ENCODE data around the gene HINT1. TPM values are rescaled to one million over a fixed set of nuclear protein-coding genes. Genes with fewer than 3 reads are reported as not detected.

The HINT1 gene
- total and polyA plus RNA-seq, 9 of the 15 experiments (the other 6 are each of a cell fraction or from before 2014, with no cell fraction given): 296 to 1,027 (median 500) TPM

- intact Hi-C loops (cut with micrococcal nuclease): no loop called here
- no peak for FAIRE-seq
These were observed 41.0 kb upstream of the HINT1 start for GRCh38 chr5:131206061-131206460.

More at GRCh38 chr5:131206061-131206460, 41.0 kb upstream of the HINT1 start:
- no peaks in the 10 kb centered on the region for H3K27me3 ChIP-seq (ENCODE audit: control insufficient read depth in 2 of 2, insufficient read depth in 2 of 2, low read length in 2 of 2)
- no peaks in the 10 kb centered on the region for H4K20me1 ChIP-seq (replicated peaks; ENCODE audit: control insufficient read depth, insufficient read depth, low read length)
- in situ Hi-C loops (cut with MboI): no loop called here
- H3K9me1 ChIP-seq (ENCODE audit: control insufficient read depth, insufficient read depth, low read length): no peaks in the 10 kb centered on the region
- WGBS (ENCODE audit: insufficient coverage, low coverage, missing lambda C conversion rate): 86% methylated on average over 2 of the region's 2 CpGs
- H3K79me2 ChIP-seq (ENCODE audit: control insufficient read depth, insufficient read depth, low read length): no peaks in the 10 kb centered on the region
- CTCF ChIA-PET (ENCODE audit: low intra/inter-chr PET ratio): no interaction called here
- no peaks in the 10 kb centered on the region for H3K4me1 ChIP-seq (replicated peaks in 1 of 2; ENCODE audit: control insufficient read depth in 2 of 2, insufficient read depth in 2 of 2, low read length in 2 of 2)
- no peak overlapping the region for H2AFZ ChIP-seq (ENCODE audit: low read depth, low read length)
- H3K4me3 ChIP-seq: no peak overlapping the region
- POLR2A ChIA-PET: interaction anchor here (0.6 to 2.5 kb wide), 3 partner anchors 10 to 47 kb away, joined by 3 to 7 read pairs (median 5); no protein-coding TSS in a partner anchor
- BruUV-seq (replicated peaks): no TSS peak
- DNase-seq (ENCODE audit: extremely low read depth in 1 of 4, low spot score in 3 of 4) (no peak), ATAC-seq (no peak)
- TF ChIP-seq ZNF174 (CRISPR knock-in tag; IDR thresholded peaks at IDR 0.05) (no peak), SMAD1 (IDR thresholded peaks at IDR 0.05; ENCODE audit: low read depth, low read length, partially characterized antibody) (no peak), IFI16 (CRISPR knock-in tag; IDR thresholded peaks at IDR 0.05) (no peak), ARID3A (IDR thresholded peaks at IDR 0.05; ENCODE audit: borderline replicate concordance, low read depth, low read length) (no peak), DDX20 (tag; IDR thresholded peaks at IDR 0.05; ENCODE audit: low read depth) (no peak), RHOXF2B (CRISPR knock-in tag; conservative IDR thresholded peaks at IDR 0.05) (no peak), FOXJ3 (CRISPR knock-in tag; IDR thresholded peaks at IDR 0.05) (no peak), ZNF695 (CRISPR knock-in tag; IDR thresholded peaks at IDR 0.05) (no peak), ZNF592 (IDR thresholded peaks at IDR 0.05) (no peak), ZNF408 (CRISPR knock-in tag; IDR thresholded peaks at IDR 0.05; ENCODE audit: low read depth) (no peak)
- no peak overlapping the region for H3K4me2 ChIP-seq (ENCODE audit: insufficient read depth, low read length)
- H3K36me3 ChIP-seq (ENCODE audit: control insufficient read depth, insufficient read depth, low read length): peaks cover 6% of the 10 kb centered on the region; the same call in 1 of the 3 replicates
- no peak overlapping the region for H3K27ac ChIP-seq (ENCODE audit: extremely low read depth, low read depth, low read length)
- no peaks in the 10 kb centered on the region for H3K9me3 ChIP-seq (replicated peaks; ENCODE audit: control insufficient read depth, insufficient read depth, low read depth, low read length)
- H3K9ac ChIP-seq (ENCODE audit: insufficient read depth in 1 of 2, low read depth in 2 of 2, low read length in 2 of 2): no peak overlapping the region

All from K562 (cell line).